WTC11 (cell line): Measurements from ENCODE around the gene DUSP18. TPM values are rescaled to one million over a fixed set of nuclear protein-coding genes. Genes with fewer than 3 reads are reported as not detected.

Source experiments
- ATAC-seq: fragments of 200-7000 bp; cut with Tn5 transposase; 2 replicates; pipeline ENCODE4 v1.10.0; 2021; ENCODE audit warnings: mild to moderate bottlenecking, moderate library complexity
- CTCF ChIA-PET: fragments of 300-600 bp; sonication (Branson Sonifier 250); formaldehyde crosslinking; loops from one replicate; lab custom pipeline; 2021; ENCODE audit warnings: antibody characterized with exemption; lab: Charles Lee
- POLR2A ChIA-PET: fragments of 350-600 bp; sonication (Branson Sonifier 250); formaldehyde crosslinking; loops from one replicate; lab custom pipeline; 2021; ENCODE audit warnings: antibody characterized with exemption; lab: Charles Lee
- DNase-seq: peaks from one replicate; pipeline ENCODE4 v3.0.0; 2021; ENCODE audit warnings: low spot score
- H3K27ac Mint-ChIP-seq: 2 replicates; pipeline ENCODE4 v1.8.0; 2021; ENCODE audit warnings: mixed read lengths
- H3K27me3 Mint-ChIP-seq: 2 replicates; pipeline ENCODE4 v1.8.0; 2021; ENCODE audit warnings: low read depth, mild to moderate bottlenecking, moderate library complexity, mixed read lengths
- H3K36me3 Mint-ChIP-seq: 2 replicates; pipeline ENCODE4 v1.8.0; 2021; ENCODE audit warnings: mixed read lengths
- H3K4me1 Mint-ChIP-seq: 2 replicates; pipeline ENCODE4 v1.8.0; 2022; ENCODE audit warnings: mixed read lengths
- H3K4me3 Mint-ChIP-seq: 2 replicates; pipeline ENCODE4 v1.8.0; 2021; ENCODE audit warnings: mild to moderate bottlenecking, moderate library complexity, mixed read lengths
- H3K9me3 Mint-ChIP-seq: 2 replicates; pipeline ENCODE4 v1.8.0; 2021; ENCODE audit warnings: mixed read lengths
- ATF6 ChIP-seq: sonication (generic); formaldehyde crosslinking; IDR thresholded peaks from 2 replicates; pipeline ENCODE4 v1.8.1; 2023; ENCODE audit warnings: mild to moderate bottlenecking, missing genetic modification reagents
- CTCF ChIP-seq: fragments of 200-600 bp; IDR thresholded peaks from 2 replicates; pipeline ENCODE4 v1.8.0; 2022; ENCODE audit warnings: antibody characterized with exemption
- E2F5 ChIP-seq: sonication (generic); formaldehyde crosslinking; IDR thresholded peaks from 2 replicates; pipeline ENCODE4 v1.8.1; 2022; ENCODE audit warnings: mild to moderate bottlenecking, moderate library complexity, missing genetic modification reagents
- ESRRA ChIP-seq: sonication (generic); formaldehyde crosslinking; IDR thresholded peaks from 2 replicates; pipeline ENCODE4 v1.8.1; 2022; ENCODE audit warnings: mild to moderate bottlenecking, missing genetic modification reagents, borderline replicate concordance
- GTF2I ChIP-seq: fragments of 250-450 bp; sonication (Bioruptor Pico); conservative IDR thresholded peaks from 2 replicates; pipeline ENCODE4 v1.4.0; 2021; ENCODE audit warnings: mild to moderate bottlenecking
- NFYB ChIP-seq: sonication (generic); formaldehyde crosslinking; conservative IDR thresholded peaks from 2 replicates; pipeline ENCODE4 v1.8.0; 2022; ENCODE audit warnings: low read depth, missing genetic modification reagents
- RELA ChIP-seq: sonication (generic); formaldehyde crosslinking; IDR thresholded peaks from 2 replicates; pipeline ENCODE4 v1.8.1; 2022; ENCODE audit warnings: missing genetic modification reagents, mild to moderate bottlenecking, borderline replicate concordance
- ZBTB43 ChIP-seq: sonication (generic); formaldehyde crosslinking; IDR thresholded peaks from 2 replicates; pipeline ENCODE4 v1.8.1; 2023; ENCODE audit warnings: mild to moderate bottlenecking, missing genetic modification reagents
- ZNF121 ChIP-seq: sonication (generic); formaldehyde crosslinking; IDR thresholded peaks from 2 replicates; pipeline ENCODE4 v1.8.0; 2023; ENCODE audit warnings: missing genetic modification reagents
- ZNF232 ChIP-seq: sonication (generic); formaldehyde crosslinking; IDR thresholded peaks from 2 replicates; pipeline ENCODE4 v1.8.0; 2022; ENCODE audit warnings: mild to moderate bottlenecking, missing genetic modification reagents
- ZNF512 ChIP-seq: sonication (generic); formaldehyde crosslinking; IDR thresholded peaks from 2 replicates; pipeline ENCODE4 v1.8.1; 2022; ENCODE audit warnings: missing genetic modification reagents, borderline replicate concordance
- total RNA-seq: library from RNA; stranded (reverse); gene quantifications from 3 replicates; pipeline ENCODE4 v1.2.3, GENCODE V29; 2021
- TF ChIP-seq, protein P1 (sequence below): fragments of 250-450 bp; sonication (Bioruptor Pico); IDR thresholded peaks from 2 replicates; pipeline ENCODE4 v1.8.0; 2021; ENCODE audit warnings: mild to moderate bottlenecking
- TF ChIP-seq, protein P2 (sequence below): sonication (generic); formaldehyde crosslinking; IDR thresholded peaks from 2 replicates; pipeline ENCODE4 v1.8.1; 2022; ENCODE audit warnings: low read depth, mild to moderate bottlenecking, moderate library complexity, missing genetic modification reagents, borderline replicate concordance
- TF ChIP-seq, protein P3 (sequence below): sonication (generic); formaldehyde crosslinking; IDR thresholded peaks from 2 replicates; pipeline ENCODE4 v1.8.1; 2023; ENCODE audit warnings: mild to moderate bottlenecking, moderate library complexity, missing genetic modification reagents

DUSP18 gene
- total RNA-seq, 1 experiment from 2014 or later, result 4.3 TPM

DNA sequence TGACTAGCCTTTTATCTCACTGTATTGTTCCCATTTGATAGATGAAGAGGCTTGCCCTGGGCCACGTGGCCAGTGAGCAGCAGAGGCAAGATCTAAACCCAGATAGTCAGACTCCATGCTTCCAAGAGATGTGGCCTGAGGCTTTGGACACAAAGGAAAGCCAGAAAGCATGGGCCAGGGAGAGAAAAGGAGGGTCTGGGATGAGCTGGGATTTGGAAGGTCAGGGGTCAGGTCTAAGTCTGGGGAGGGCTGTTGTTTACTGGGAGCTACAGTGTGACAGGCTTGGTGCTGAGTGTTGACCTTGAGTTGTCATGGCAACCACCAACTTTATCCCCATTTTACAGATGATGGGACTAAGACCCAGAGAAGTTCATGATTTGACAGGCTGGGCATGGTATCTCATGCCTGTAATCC lies 30.0 kb downstream of the DUSP18 start (continued):
- TF ChIP-seq, protein P1, sequence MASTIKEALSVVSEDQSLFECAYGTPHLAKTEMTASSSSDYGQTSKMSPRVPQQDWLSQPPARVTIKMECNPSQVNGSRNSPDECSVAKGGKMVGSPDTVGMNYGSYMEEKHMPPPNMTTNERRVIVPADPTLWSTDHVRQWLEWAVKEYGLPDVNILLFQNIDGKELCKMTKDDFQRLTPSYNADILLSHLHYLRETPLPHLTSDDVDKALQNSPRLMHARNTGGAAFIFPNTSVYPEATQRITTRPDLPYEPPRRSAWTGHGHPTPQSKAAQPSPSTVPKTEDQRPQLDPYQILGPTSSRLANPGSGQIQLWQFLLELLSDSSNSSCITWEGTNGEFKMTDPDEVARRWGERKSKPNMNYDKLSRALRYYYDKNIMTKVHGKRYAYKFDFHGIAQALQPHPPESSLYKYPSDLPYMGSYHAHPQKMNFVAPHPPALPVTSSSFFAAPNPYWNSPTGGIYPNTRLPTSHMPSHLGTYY, result no peak
- TF ChIP-seq NFYB (CRISPR knock-in tag) (no peak), ESRRA (CRISPR knock-in tag) (no peak), ZNF512 (CRISPR knock-in tag) (no peak), GTF2I (CRISPR knock-in tag) (no peak), E2F5 (CRISPR knock-in tag) (no peak), ZNF232 (CRISPR knock-in tag) (no peak), ZBTB43 (CRISPR knock-in tag) (no peak), ATF6 (CRISPR knock-in tag) (no peak)
- TF ChIP-seq, protein P2, sequence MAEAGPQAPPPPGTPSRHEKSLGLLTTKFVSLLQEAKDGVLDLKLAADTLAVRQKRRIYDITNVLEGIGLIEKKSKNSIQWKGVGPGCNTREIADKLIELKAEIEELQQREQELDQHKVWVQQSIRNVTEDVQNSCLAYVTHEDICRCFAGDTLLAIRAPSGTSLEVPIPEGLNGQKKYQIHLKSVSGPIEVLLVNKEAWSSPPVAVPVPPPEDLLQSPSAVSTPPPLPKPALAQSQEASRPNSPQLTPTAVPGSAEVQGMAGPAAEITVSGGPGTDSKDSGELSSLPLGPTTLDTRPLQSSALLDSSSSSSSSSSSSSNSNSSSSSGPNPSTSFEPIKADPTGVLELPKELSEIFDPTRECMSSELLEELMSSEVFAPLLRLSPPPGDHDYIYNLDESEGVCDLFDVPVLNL (CRISPR knock-in tag), result no peak
- TF ChIP-seq, protein P3, sequence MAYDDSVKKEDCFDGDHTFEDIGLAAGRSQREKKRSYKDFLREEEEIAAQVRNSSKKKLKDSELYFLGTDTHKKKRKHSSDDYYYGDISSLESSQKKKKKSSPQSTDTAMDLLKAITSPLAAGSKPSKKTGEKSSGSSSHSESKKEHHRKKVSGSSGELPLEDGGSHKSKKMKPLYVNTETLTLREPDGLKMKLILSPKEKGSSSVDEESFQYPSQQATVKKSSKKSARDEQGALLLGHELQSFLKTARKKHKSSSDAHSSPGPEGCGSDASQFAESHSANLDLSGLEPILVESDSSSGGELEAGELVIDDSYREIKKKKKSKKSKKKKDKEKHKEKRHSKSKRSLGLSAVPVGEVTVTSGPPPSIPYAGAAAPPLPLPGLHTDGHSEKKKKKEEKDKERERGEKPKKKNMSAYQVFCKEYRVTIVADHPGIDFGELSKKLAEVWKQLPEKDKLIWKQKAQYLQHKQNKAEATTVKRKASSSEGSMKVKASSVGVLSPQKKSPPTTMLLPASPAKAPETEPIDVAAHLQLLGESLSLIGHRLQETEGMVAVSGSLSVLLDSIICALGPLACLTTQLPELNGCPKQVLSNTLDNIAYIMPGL, result no peak
- TF ChIP-seq, all 79 proteins: peak for 0

GRCh38 chr22:30636226-30637077 lies 31.2 kb downstream of the DUSP18 start:
- TF ChIP-seq ZNF121 (CRISPR knock-in tag) (0 out of 2 replicates have a peak, but pooled peaks have one; percentile 6), RELA (CRISPR knock-in tag) (0 out of 2 replicates have a peak, but pooled peaks have one; percentile 13), CTCF (no peak)
- H3K4me1 Mint-ChIP-seq, result peaks cover 13% of the 10 kb centered on the region
- ATAC-seq (0 out of 2 replicates have a peak, but pooled peaks have one; percentile 4), DNase-seq (peak; percentile 25)
- H3K27ac Mint-ChIP-seq, result no peak overlapping the region
- H3K27me3 Mint-ChIP-seq, result 0 out of 2 replicates have a peak, but pooled peaks cover 7% of the 10 kb centered on the region
- H3K36me3 Mint-ChIP-seq, result peaks cover 20% of the 10 kb centered on the region
- peaks cover 14% of the 10 kb centered on the region for H3K9me3 Mint-ChIP-seq
- CTCF ChIA-PET, result interaction anchor here (0.6 to 5.6 kb wide), 16 partner anchors 9 to 287 kb away, joined by 3 to 166 read pairs (median 8); partner anchors contain the start of genes DUSP18, OSBP2 and TCN2
- POLR2A ChIA-PET, result interaction anchor here (0.5 to 1.7 kb wide), 4 partner anchors 11 to 119 kb away, joined by 3 to 8 read pairs (median 4); partner anchors contain the start of gene TCN2
- H3K4me3 Mint-ChIP-seq, result peak overlapping the region; percentile 70
